HepG2 (cell line): ENCODE measurements around the gene FRK. TPM values are rescaled to one million over a fixed set of nuclear protein-coding genes. Genes with fewer than 3 reads are reported as not detected.

Experiments used
- ELF3 ChIP-seq: IDR thresholded peaks from 2 replicates; pipeline ENCODE4 v1.6.1; 2016; ENCODE audit warnings: missing genetic modification reagents, missing compliant biosample characterization
- IKZF4 ChIP-seq: sonication (generic); formaldehyde crosslinking; IDR thresholded peaks from 2 replicates; pipeline ENCODE4 v1.5.1; 2020; ENCODE audit warnings: borderline replicate concordance, mild to moderate bottlenecking, low read depth, missing genetic modification reagents; ENCODE audit errors: not compliant biosample characterization
- IRX3 ChIP-seq: sonication (generic); formaldehyde crosslinking; IDR thresholded peaks from 2 replicates; pipeline ENCODE4 v1.8.1; 2023; ENCODE audit warnings: mild to moderate bottlenecking, low read depth, missing genetic modification reagents, borderline replicate concordance
- MED8 ChIP-seq: sonication (generic); formaldehyde crosslinking; IDR thresholded peaks from 2 replicates; pipeline ENCODE4 v1.8.1; 2023; ENCODE audit warnings: mild to moderate bottlenecking, missing genetic modification reagents; ENCODE audit not compliant: insufficient replicate concordance
- NR2F2 ChIP-seq: IDR thresholded peaks from 2 replicates; pipeline ENCODE4 v1.6.1; 2012; ENCODE audit warnings: low read depth, inconsistent platforms, borderline replicate concordance
- PCBP1 ChIP-seq: fragments of 200-400 bp; formaldehyde crosslinking; IDR thresholded peaks from 2 replicates; pipeline ENCODE4 v1.6.1; 2017; ENCODE audit warnings: mild to moderate bottlenecking, low read depth, low read length, borderline replicate concordance
- ZBTB7A ChIP-seq: sonication (generic); formaldehyde crosslinking; IDR thresholded peaks from 2 replicates; pipeline ENCODE4 v1.8.0; 2022; ENCODE audit warnings: mild to moderate bottlenecking, missing genetic modification reagents
- ZFP62 ChIP-seq: sonication (generic); formaldehyde crosslinking; IDR thresholded peaks from 2 replicates; pipeline ENCODE4 v1.4.0; 2020; ENCODE audit warnings: missing genetic modification reagents
- ZNF121 ChIP-seq: sonication (generic); formaldehyde crosslinking; IDR thresholded peaks from 2 replicates; pipeline ENCODE4 v1.5.0; 2020; ENCODE audit warnings: mild to moderate bottlenecking, missing genetic modification reagents
- ZNF264 ChIP-seq: sonication (generic); formaldehyde crosslinking; IDR thresholded peaks from 2 replicates; pipeline ENCODE4 v1.4.0; 2020; ENCODE audit warnings: missing genetic modification reagents
- ZNF878 ChIP-seq: sonication (generic); formaldehyde crosslinking; IDR thresholded peaks from 2 replicates; pipeline ENCODE4 v1.8.1; 2023; ENCODE audit warnings: mild to moderate bottlenecking, missing genetic modification reagents, moderate library complexity
- polyA plus RNA-seq, 8 experiments: library from polyadenylated mRNA; depleted of rRNA in 3 of 8; stranded (reverse) in 7 of 8; unstranded in 1 of 8; fragments of >200 nt; fragmentation: Illumina TruSeq in 4 of 8; extraction: Trizol in 4 of 8; gene quantifications; 2 replicates each; pipeline versions ENCODE4 v1.2.1 to v1.2.3, GENCODE V29; 2011 to 2016; ENCODE audit warnings: low read depth in 4 of 8, missing spikeins in 1 of 8, mixed read lengths in 1 of 8; ENCODE audit not compliant: insufficient read depth in 1 of 8
- total RNA-seq, 5 experiments: library from RNA; depleted of rRNA; stranded (reverse); fragments of >200 nt; fragmentation: Illumina TruSeq; extraction: Trizol; gene quantifications; 2 replicates each; pipeline ENCODE4 v1.2.3, GENCODE V29; 2016; ENCODE audit warnings: low read depth in 1 of 5
- TF ChIP-seq, protein P1 (sequence below): sonication (generic); formaldehyde crosslinking; IDR thresholded peaks from 2 replicates; pipeline ENCODE4 v1.5.0; 2020; ENCODE audit warnings: mild to moderate bottlenecking, missing genetic modification reagents, borderline replicate concordance
- TF ChIP-seq, protein P2 (sequence below): sonication (generic); formaldehyde crosslinking; IDR thresholded peaks from 2 replicates; pipeline ENCODE4 v1.5.1; 2020; ENCODE audit warnings: mild to moderate bottlenecking, missing genetic modification reagents
- TF ChIP-seq, protein P3 (sequence below): sonication (generic); formaldehyde crosslinking; IDR thresholded peaks from 2 replicates; pipeline ENCODE4 v1.4.0; 2020; ENCODE audit warnings: missing genetic modification reagents, mild to moderate bottlenecking, borderline replicate concordance

FRK gene
- total and polyA plus RNA-seq, 2 of the 13 experiments (the other 11 are each of a cell fraction or from before 2014, with no cell fraction given): 1.3 to 2.9 TPM

DNA sequence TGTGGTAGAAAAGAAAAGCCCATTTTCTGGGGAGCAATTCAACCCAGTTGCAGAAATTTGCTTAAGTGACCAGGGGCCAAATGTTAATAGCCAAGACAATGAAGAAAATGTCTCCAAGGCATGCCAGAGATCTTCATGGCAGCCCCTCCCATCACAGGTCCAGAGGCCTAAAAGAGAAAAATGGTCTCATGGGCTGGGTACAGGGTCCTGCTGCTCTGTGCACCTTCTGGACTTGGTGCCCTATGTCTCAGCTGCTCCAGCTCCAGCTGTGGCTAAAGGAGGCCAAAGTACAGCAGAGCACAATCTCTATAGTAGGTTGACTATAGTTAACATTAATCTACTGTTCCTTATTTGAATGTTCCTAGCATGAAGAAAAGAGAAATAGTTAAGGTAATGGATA lies 44.7 kb downstream of the FRK start (continued):
- TF ChIP-seq, protein P1, sequence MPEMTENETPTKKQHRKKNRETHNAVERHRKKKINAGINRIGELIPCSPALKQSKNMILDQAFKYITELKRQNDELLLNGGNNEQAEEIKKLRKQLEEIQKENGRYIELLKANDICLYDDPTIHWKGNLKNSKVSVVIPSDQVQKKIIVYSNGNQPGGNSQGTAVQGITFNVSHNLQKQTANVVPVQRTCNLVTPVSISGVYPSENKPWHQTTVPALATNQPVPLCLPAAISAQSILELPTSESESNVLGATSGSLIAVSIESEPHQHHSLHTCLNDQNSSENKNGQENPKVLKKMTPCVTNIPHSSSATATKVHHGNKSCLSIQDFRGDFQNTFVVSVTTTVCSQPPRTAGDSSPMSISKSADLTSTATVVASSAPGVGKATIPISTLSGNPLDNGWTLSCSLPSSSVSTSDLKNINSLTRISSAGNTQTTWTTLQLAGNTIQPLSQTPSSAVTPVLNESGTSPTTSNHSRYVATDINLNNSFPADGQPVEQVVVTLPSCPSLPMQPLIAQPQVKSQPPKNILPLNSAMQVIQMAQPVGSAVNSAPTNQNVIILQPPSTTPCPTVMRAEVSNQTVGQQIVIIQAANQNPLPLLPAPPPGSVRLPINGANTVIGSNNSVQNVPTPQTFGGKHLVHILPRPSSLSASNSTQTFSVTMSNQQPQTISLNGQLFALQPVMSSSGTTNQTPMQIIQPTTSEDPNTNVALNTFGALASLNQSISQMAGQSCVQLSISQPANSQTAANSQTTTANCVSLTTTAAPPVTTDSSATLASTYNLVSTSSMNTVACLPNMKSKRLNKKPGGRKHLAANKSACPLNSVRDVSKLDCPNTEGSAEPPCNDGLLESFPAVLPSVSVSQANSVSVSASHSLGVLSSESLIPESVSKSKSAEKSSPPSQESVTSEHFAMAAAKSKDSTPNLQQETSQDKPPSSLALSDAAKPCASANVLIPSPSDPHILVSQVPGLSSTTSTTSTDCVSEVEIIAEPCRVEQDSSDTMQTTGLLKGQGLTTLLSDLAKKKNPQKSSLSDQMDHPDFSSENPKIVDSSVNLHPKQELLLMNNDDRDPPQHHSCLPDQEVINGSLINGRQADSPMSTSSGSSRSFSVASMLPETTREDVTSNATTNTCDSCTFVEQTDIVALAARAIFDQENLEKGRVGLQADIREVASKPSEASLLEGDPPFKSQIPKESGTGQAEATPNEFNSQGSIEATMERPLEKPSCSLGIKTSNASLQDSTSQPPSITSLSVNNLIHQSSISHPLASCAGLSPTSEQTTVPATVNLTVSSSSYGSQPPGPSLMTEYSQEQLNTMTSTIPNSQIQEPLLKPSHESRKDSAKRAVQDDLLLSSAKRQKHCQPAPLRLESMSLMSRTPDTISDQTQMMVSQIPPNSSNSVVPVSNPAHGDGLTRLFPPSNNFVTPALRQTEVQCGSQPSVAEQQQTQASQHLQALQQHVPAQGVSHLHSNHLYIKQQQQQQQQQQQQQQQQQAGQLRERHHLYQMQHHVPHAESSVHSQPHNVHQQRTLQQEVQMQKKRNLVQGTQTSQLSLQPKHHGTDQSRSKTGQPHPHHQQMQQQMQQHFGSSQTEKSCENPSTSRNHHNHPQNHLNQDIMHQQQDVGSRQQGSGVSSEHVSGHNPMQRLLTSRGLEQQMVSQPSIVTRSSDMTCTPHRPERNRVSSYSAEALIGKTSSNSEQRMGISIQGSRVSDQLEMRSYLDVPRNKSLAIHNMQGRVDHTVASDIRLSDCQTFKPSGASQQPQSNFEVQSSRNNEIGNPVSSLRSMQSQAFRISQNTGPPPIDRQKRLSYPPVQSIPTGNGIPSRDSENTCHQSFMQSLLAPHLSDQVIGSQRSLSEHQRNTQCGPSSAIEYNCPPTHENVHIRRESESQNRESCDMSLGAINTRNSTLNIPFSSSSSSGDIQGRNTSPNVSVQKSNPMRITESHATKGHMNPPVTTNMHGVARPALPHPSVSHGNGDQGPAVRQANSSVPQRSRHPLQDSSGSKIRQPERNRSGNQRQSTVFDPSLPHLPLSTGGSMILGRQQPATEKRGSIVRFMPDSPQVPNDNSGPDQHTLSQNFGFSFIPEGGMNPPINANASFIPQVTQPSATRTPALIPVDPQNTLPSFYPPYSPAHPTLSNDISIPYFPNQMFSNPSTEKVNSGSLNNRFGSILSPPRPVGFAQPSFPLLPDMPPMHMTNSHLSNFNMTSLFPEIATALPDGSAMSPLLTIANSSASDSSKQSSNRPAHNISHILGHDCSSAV (CRISPR knock-in tag): no peak
- no peak for TF ChIP-seq IRX3 (CRISPR knock-in tag)
- TF ChIP-seq ZFP62: no peak
- TF ChIP-seq PCBP1: no peak
- TF ChIP-seq, protein P2, sequence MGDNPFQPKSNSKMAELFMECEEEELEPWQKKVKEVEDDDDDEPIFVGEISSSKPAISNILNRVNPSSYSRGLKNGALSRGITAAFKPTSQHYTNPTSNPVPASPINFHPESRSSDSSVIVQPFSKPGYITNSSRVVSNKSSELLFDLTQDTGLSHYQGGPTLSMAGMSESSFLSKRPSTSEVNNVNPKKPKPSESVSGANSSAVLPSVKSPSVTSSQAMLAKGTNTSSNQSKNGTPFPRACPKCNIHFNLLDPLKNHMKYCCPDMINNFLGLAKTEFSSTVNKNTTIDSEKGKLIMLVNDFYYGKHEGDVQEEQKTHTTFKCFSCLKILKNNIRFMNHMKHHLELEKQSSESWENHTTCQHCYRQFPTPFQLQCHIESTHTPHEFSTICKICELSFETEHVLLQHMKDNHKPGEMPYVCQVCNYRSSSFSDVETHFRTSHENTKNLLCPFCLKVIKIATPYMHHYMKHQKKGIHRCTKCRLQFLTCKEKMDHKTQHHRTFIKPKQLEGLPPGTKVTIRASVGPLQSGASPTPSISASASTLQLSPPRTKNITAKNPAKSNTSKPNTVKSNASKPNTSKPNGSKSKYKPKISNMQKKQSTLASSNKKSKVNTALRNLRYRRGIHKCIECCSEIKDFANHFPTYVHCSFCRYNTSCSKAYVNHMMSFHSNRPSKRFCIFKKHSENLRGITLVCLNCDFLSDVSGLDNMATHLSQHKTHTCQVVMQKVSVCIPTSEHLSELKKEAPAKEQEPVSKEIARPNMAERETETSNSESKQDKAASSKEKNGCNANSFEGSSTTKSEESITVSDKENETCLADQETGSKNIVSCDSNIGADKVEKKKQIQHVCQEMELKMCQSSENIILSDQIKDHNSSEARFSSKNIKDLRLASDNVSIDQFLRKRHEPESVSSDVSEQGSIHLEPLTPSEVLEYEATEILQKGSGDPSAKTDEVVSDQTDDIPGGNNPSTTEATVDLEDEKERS (CRISPR knock-in tag): no peak
- no peak for TF ChIP-seq ELF3 (CRISPR knock-in tag)
- TF ChIP-seq ZBTB7A (CRISPR knock-in tag): no peak
- TF ChIP-seq ZNF121 (CRISPR knock-in tag): no peak
- no peak for TF ChIP-seq ZNF878 (CRISPR knock-in tag)
- no peak for TF ChIP-seq MED8 (CRISPR knock-in tag)
- TF ChIP-seq NR2F2: no peak
- TF ChIP-seq, protein P3, sequence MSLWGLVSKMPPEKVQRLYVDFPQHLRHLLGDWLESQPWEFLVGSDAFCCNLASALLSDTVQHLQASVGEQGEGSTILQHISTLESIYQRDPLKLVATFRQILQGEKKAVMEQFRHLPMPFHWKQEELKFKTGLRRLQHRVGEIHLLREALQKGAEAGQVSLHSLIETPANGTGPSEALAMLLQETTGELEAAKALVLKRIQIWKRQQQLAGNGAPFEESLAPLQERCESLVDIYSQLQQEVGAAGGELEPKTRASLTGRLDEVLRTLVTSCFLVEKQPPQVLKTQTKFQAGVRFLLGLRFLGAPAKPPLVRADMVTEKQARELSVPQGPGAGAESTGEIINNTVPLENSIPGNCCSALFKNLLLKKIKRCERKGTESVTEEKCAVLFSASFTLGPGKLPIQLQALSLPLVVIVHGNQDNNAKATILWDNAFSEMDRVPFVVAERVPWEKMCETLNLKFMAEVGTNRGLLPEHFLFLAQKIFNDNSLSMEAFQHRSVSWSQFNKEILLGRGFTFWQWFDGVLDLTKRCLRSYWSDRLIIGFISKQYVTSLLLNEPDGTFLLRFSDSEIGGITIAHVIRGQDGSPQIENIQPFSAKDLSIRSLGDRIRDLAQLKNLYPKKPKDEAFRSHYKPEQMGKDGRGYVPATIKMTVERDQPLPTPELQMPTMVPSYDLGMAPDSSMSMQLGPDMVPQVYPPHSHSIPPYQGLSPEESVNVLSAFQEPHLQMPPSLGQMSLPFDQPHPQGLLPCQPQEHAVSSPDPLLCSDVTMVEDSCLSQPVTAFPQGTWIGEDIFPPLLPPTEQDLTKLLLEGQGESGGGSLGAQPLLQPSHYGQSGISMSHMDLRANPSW (CRISPR knock-in tag): no peak
- TF ChIP-seq IKZF4 (CRISPR knock-in tag): no peak
- no peak for TF ChIP-seq ZNF264 (CRISPR knock-in tag)
